Measurements from ENCODE around the gene FBXO34.

The FBXO34 gene

DNA sequence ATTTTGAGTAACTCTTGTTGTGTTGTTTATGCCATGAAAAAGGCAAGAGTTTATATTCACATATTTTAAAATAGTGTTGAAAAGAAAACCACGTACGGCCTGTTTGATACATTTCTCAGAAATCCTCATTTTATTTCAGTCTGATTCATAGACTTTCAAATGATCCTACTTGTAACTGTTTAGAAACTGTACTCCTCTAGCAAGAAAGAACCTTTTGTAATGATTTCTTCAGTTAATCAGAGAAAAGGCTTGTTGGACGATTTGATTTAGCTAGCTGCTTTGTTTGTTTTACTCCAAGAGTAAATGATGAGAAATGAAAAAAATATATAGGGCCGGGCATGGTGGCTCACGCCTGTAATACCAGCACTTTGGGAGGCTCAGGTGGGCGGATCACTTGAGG lies 17.2 kb downstream of the FBXO34 start:
- H3K36me3 ChIP-seq (ENCODE audit: insufficient read depth, low read length): no peaks in the 10 kb centered on the region
- no peak overlapping the region for H3K4me3 ChIP-seq (ENCODE audit: low read length, poor library complexity, severe bottlenecking)
- TF ChIP-seq, protein P1, sequence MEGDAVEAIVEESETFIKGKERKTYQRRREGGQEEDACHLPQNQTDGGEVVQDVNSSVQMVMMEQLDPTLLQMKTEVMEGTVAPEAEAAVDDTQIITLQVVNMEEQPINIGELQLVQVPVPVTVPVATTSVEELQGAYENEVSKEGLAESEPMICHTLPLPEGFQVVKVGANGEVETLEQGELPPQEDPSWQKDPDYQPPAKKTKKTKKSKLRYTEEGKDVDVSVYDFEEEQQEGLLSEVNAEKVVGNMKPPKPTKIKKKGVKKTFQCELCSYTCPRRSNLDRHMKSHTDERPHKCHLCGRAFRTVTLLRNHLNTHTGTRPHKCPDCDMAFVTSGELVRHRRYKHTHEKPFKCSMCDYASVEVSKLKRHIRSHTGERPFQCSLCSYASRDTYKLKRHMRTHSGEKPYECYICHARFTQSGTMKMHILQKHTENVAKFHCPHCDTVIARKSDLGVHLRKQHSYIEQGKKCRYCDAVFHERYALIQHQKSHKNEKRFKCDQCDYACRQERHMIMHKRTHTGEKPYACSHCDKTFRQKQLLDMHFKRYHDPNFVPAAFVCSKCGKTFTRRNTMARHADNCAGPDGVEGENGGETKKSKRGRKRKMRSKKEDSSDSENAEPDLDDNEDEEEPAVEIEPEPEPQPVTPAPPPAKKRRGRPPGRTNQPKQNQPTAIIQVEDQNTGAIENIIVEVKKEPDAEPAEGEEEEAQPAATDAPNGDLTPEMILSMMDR (conservative IDR thresholded peaks at IDR 0.05; ENCODE audit: low read length): no peak
- no peaks in the 10 kb centered on the region for H3F3A ChIP-seq (ENCODE audit: low read depth)
- H3K79me2 ChIP-seq (ENCODE audit: insufficient read depth, low read length): peaks cover 98% of the 10 kb centered on the region
- H4K20me1 ChIP-seq (ENCODE audit: insufficient read depth, low read length, poor library complexity, severe bottlenecking): peaks cover 71% of the 10 kb centered on the region
- H3K9me2 ChIP-seq (replicated peaks; ENCODE audit: low read depth, low read length): no peaks in the 10 kb centered on the region
- H3K9me3 ChIP-seq (ENCODE audit: insufficient read depth, low read depth, low read length): no peaks in the 10 kb centered on the region
- H2AFZ ChIP-seq (ENCODE audit: low read length): no peak overlapping the region
- H3K4me2 ChIP-seq (ENCODE audit: low read depth, low read length, poor library complexity, severe bottlenecking): no peak overlapping the region
- no peaks in the 10 kb centered on the region for H3K27me3 ChIP-seq (ENCODE audit: insufficient read depth, low read length, poor library complexity, severe bottlenecking)
- peaks cover 37% of the 10 kb centered on the region for H3K4me1 ChIP-seq (ENCODE audit: insufficient read depth, low read length, poor library complexity, severe bottlenecking)
- H3K9ac ChIP-seq (ENCODE audit: low read depth, low read length, poor library complexity, severe bottlenecking): no peak overlapping the region

DNA sequence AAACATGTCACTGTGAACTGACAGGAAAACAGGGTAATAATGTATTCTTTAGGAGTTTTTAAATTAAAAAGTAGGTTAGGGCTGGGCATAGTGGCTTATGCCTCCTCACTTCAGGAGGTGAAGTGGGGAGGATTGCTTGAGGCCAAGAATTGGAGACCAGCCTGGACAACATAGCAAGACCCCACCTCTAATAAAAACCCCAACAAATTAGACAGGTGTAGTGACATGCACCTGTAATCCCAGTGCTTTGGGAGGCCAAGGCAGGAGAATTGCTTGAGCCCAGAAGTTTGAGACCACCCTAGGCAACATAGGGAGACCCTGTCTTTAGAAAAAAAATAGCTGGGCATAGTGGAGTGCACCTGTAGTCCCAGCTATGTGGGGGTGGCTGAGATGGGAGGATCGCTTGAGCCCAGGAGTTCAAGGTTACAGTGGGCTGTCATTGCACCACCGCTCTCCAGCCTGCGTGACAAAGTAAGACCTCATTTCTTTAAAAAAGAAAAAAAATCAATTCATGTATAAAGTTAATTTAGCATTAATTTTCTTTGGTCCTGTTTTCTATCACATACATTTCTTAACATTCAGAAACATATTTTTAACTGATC lies 20.4 kb downstream of the FBXO34 start:
- 0 out of 2 replicates have a peak, but pooled peaks cover 2% of the 10 kb centered on the region for H3K36me3 ChIP-seq (ENCODE audit: insufficient read depth, low read length)
- peaks cover 68% of the 10 kb centered on the region for H4K20me1 ChIP-seq (ENCODE audit: insufficient read depth, low read length, poor library complexity, severe bottlenecking)
- no peak overlapping the region for H2AFZ ChIP-seq (ENCODE audit: low read length)
- H3K9ac ChIP-seq (ENCODE audit: low read depth, low read length, poor library complexity, severe bottlenecking): no peak overlapping the region
- H3K9me3 ChIP-seq (ENCODE audit: insufficient read depth, low read depth, low read length): no peaks in the 10 kb centered on the region
- H3F3A ChIP-seq (ENCODE audit: low read depth): peaks cover 7% of the 10 kb centered on the region; the same call in 1 of the 2 replicates
- peaks cover 38% of the 10 kb centered on the region for H3K4me1 ChIP-seq (ENCODE audit: insufficient read depth, low read length, poor library complexity, severe bottlenecking)
- no peaks in the 10 kb centered on the region for H3K9me2 ChIP-seq (replicated peaks; ENCODE audit: low read depth, low read length)
- TF ChIP-seq EZH2phosphoT487 (IDR thresholded peaks at IDR 0.05; ENCODE audit: borderline replicate concordance): no peak
- TF ChIP-seq, protein P1 (conservative IDR thresholded peaks at IDR 0.05; ENCODE audit: low read length): no peak
- H3K4me2 ChIP-seq (ENCODE audit: low read depth, low read length, poor library complexity, severe bottlenecking): no peak overlapping the region
- no peaks in the 10 kb centered on the region for H3K27me3 ChIP-seq (ENCODE audit: insufficient read depth, low read length, poor library complexity, severe bottlenecking)
- peaks cover 93% of the 10 kb centered on the region for H3K79me2 ChIP-seq (ENCODE audit: insufficient read depth, low read length)
- no peak overlapping the region for H3K4me3 ChIP-seq (ENCODE audit: low read length, poor library complexity, severe bottlenecking)

DNA sequence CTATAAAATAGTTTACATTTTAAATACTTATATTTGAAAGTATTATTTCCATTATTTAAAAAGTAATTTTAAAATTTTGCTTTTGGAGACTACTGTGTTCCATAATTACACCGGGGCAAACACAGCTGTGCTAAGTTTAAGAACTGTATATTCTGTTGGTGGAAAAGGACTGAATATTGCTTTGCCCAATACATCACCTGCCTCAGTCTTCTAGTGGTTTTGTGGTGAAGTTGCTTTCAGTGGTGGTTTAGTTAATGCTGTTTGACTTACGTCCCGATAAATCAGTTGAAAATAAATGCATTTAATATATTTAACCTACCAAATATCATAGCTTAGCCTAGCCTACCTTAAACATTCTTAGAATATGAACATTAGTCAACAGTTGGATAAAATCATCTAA lies 23.4 kb downstream of the FBXO34 start:
- Histone ChIP-seq H2AFZ (ENCODE audit: low read length) (no peak overlapping the region), H3K4me3 (ENCODE audit: low read length, poor library complexity, severe bottlenecking) (no peak overlapping the region), H3K9ac (ENCODE audit: low read depth, low read length, poor library complexity, severe bottlenecking) (no peak overlapping the region), H3K4me1 (ENCODE audit: insufficient read depth, low read length, poor library complexity, severe bottlenecking) (peaks cover 24% of the 10 kb centered on the region), H3K27me3 (ENCODE audit: insufficient read depth, low read length, poor library complexity, severe bottlenecking) (no peaks in the 10 kb centered on the region), H3K36me3 (ENCODE audit: insufficient read depth, low read length) (peaks cover 9% of the 10 kb centered on the region; the same call in 1 of the 2 replicates), H3F3A (ENCODE audit: low read depth) (peaks cover 7% of the 10 kb centered on the region; the same call in 1 of the 2 replicates), H3K79me2 (ENCODE audit: insufficient read depth, low read length) (peaks cover 90% of the 10 kb centered on the region), H3K9me3 (ENCODE audit: insufficient read depth, low read depth, low read length) (no peaks in the 10 kb centered on the region), H3K9me2 (replicated peaks; ENCODE audit: low read depth, low read length) (no peaks in the 10 kb centered on the region), H3K4me2 (ENCODE audit: low read depth, low read length, poor library complexity, severe bottlenecking) (peak overlapping the region; percentile 26), H4K20me1 (ENCODE audit: insufficient read depth, low read length, poor library complexity, severe bottlenecking) (peaks cover 66% of the 10 kb centered on the region)
- no peak for TF ChIP-seq EZH2phosphoT487 (IDR thresholded peaks at IDR 0.05; ENCODE audit: borderline replicate concordance)
- TF ChIP-seq, protein P1 (conservative IDR thresholded peaks at IDR 0.05; ENCODE audit: low read length): no peak
